DOHH2 (cell line): ENCODE data around the gene EBF3.

Experiments
- EZH2phosphoT487 ChIP-seq: fragments of 200-600 bp; sonication (generic); IDR thresholded peaks from 2 replicates; pipeline ENCODE4 v1.6.1; 2017; ENCODE audit warnings: borderline replicate concordance, mild to moderate bottlenecking, antibody characterized with exemption, low read length, moderate library complexity, mixed read lengths
- TF ChIP-seq, protein P1 (sequence below): fragments of 200-600 bp; sonication (generic); IDR thresholded peaks from one replicate; pipeline ENCODE4 v1.5.1; 2014; ENCODE audit warnings: antibody characterized with exemption, mild to moderate bottlenecking, low read depth, low read length; ENCODE audit not compliant: poor library complexity, severe bottlenecking

DNA sequence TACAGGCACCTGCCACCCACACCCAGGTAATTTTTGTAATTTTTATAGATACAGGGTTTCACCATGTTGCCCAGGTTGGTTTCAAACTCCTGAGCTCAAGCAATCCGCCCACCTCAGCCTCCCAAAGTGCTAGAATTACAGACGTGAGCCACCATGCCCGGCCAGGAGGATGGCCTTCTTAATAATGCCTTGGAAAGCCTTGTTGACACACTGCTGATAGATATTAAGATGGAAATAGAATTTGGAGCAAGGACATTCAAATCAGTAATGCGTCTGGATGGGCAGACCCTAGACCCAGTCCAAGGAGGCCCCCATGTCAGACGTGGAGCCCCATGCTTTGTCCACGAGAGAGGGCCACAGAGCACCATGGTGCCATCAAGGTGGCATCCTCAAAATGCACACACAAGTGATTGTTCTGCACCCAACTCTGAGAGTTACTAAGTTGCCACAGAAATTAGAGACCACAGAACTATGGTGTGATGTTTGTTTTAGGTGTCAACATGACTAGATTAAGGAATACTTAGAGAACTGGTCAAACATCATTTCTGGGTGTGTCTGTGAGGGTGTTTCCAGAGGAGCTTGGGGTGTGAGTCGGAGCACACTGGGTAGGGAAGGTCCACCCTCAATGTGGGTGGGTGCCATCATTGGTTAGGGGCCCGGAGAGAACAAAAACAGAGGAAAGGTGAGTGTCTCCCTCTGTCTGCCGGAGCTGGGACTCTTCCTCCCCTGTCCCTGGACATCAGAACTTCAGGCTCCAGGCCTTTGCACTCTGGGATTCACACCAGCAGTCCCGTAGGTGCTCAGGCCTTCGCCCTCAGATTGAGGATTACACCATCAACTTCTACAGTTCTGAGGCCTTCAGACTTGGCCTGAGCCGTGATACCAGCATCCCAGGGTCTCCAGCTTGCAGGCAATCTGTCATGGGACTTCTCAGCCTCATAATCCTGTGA is 34.5 kb downstream of the EBF3 start:
- TF ChIP-seq, protein P1, sequence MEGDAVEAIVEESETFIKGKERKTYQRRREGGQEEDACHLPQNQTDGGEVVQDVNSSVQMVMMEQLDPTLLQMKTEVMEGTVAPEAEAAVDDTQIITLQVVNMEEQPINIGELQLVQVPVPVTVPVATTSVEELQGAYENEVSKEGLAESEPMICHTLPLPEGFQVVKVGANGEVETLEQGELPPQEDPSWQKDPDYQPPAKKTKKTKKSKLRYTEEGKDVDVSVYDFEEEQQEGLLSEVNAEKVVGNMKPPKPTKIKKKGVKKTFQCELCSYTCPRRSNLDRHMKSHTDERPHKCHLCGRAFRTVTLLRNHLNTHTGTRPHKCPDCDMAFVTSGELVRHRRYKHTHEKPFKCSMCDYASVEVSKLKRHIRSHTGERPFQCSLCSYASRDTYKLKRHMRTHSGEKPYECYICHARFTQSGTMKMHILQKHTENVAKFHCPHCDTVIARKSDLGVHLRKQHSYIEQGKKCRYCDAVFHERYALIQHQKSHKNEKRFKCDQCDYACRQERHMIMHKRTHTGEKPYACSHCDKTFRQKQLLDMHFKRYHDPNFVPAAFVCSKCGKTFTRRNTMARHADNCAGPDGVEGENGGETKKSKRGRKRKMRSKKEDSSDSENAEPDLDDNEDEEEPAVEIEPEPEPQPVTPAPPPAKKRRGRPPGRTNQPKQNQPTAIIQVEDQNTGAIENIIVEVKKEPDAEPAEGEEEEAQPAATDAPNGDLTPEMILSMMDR = no peak
- no peak for TF ChIP-seq EZH2phosphoT487
